Measurements from ENCODE around the gene RLBP1.
"Not testable (repeated sequence)": the region's sequence is repeated elsewhere in the genome, so short reads cannot be mapped to it uniquely, and the experiment has no call there.

The RLBP1 gene

GRCh38 chr15:89221543-89221942, at the start of gene RLBP1:
TSS of gene RLBP1 (minus strand) at chr15:89221579. CDS start at chr15:89218975, 2,604 bp downstream.
- no peak for DNase-seq (ENCODE audit: low spot score)

- DNase-seq (ENCODE audit: low spot score) = not testable (repeated sequence)
These were observed 28.8 kb upstream of the RLBP1 start for GRCh38 chr15:89250142-89250541.

GRCh38 chr15:89248584-89248983, 27.2 kb upstream of the RLBP1 start:
- DNase-seq (ENCODE audit: low spot score) = no peak

- no peak for DNase-seq (ENCODE audit: low spot score)
These were observed 26.1 kb upstream of the RLBP1 start for GRCh38 chr15:89247446-89247845.

- DNase-seq (ENCODE audit: low spot score) = no peak
These were observed 23.2 kb upstream of the RLBP1 start for GRCh38 chr15:89244574-89244903.

GRCh38 chr15:89243691-89244573, 22.6 kb upstream of the RLBP1 start, which contains the start of gene FANCI:
TSS of gene FANCI (plus strand) at chr15:89243979. CDS start at chr15:89247648, 3,669 bp downstream.
- peak; percentile 96 for DNase-seq (ENCODE audit: low spot score)

GRCh38 chr15:89243046-89243690, 21.8 kb upstream of the RLBP1 start:
- no peak for DNase-seq (ENCODE audit: low spot score)

- DNase-seq (ENCODE audit: low spot score) = not testable (repeated sequence)
These were observed 18.8 kb upstream of the RLBP1 start for GRCh38 chr15:89239883-89240810.

GRCh38 chr15:89231832-89232231, 10.5 kb upstream of the RLBP1 start:
- DNase-seq (ENCODE audit: low spot score) = no peak

- DNase-seq (ENCODE audit: low spot score) = no peak
These were observed 8.9 kb upstream of the RLBP1 start for GRCh38 chr15:89230277-89230676.

GRCh38 chr15:89227425-89227824, 6.0 kb upstream of the RLBP1 start:
- DNase-seq (ENCODE audit: low spot score) = no peak

GRCh38 chr15:89226359-89227221, 5.2 kb upstream of the RLBP1 start:
- no peak for DNase-seq (ENCODE audit: low spot score)

- no peak for DNase-seq (ENCODE audit: low spot score)
These were observed 4.2 kb upstream of the RLBP1 start for GRCh38 chr15:89225588-89225987.

- no peak for DNase-seq (ENCODE audit: low spot score)
These were observed 2.8 kb downstream of the RLBP1 start for GRCh38 chr15:89218531-89218930.

GRCh38 chr15:89217686-89218376, 3.5 kb downstream of the RLBP1 start:
- DNase-seq (ENCODE audit: low spot score) = no peak

- no peak for DNase-seq (ENCODE audit: low spot score)
These were observed 4.3 kb downstream of the RLBP1 start for GRCh38 chr15:89217031-89217430.

- DNase-seq (ENCODE audit: low spot score) = no peak
These were observed 5.8 kb downstream of the RLBP1 start for GRCh38 chr15:89215627-89216026.

GRCh38 chr15:89211678-89212170, 9.7 kb downstream of the RLBP1 start:
- DNase-seq (ENCODE audit: low spot score) = no peak

GRCh38 chr15:89209057-89209456, 12.3 kb downstream of the RLBP1 start:
- no peak for DNase-seq (ENCODE audit: low spot score)

- no peak for DNase-seq (ENCODE audit: low spot score)
These were observed 13.1 kb downstream of the RLBP1 start for GRCh38 chr15:89208256-89208655.

Measured in CD4-positive, alpha-beta T cell treated with Interleukin-2 at 100 ng/mL for 4 hours (primary cell).